ENCODE data around the gene VSIG10. TPM values are rescaled to one million over a fixed set of nuclear protein-coding genes. Genes with fewer than 3 reads are reported as not detected.

The VSIG10 gene
- polyA plus RNA-seq, 4 donors = 17.6 to 34.5 (median 27.5) TPM

GRCh38 chr12:118061011-118061872 is 42.6 kb downstream of the VSIG10 start, which contains the start of gene WSB2:
Gene WSB2 (minus strand): TSS chr12:118061179. CDS start chr12:118061048, 131 bp downstream.
- peak in 1 of 4 donors; percentile 44 for DNase-seq (ENCODE audit: low read depth in 4 of 4, low spot score in 2 of 4)

GRCh38 chr12:118060301-118061010 is 43.4 kb downstream of the VSIG10 start:
- peak in 1 of 4 donors; percentile 10 for DNase-seq (ENCODE audit: low read depth in 4 of 4, low spot score in 2 of 4)

GRCh38 chr12:118059341-118060191 is 44.2 kb downstream of the VSIG10 start:
- DNase-seq (ENCODE audit: low read depth in 4 of 4, low spot score in 2 of 4) = peak in 1 of 4 donors; percentile 23

- DNase-seq (ENCODE audit: low read depth in 4 of 4, low spot score in 2 of 4) = no peak
Measured at GRCh38 chr12:118058881-118059280, 44.9 kb downstream of the VSIG10 start.

- DNase-seq (ENCODE audit: low read depth in 4 of 4, low spot score in 2 of 4) = no peak
Measured at GRCh38 chr12:118058227-118058626, 45.6 kb downstream of the VSIG10 start.

- no peak for DNase-seq (ENCODE audit: low read depth in 4 of 4, low spot score in 2 of 4)
Measured at GRCh38 chr12:118055865-118056773, 47.7 kb downstream of the VSIG10 start.

- peak in 1 of 4 donors; percentile 27 for DNase-seq (ENCODE audit: low read depth in 4 of 4, low spot score in 2 of 4)
Measured at GRCh38 chr12:118055144-118055557, 48.7 kb downstream of the VSIG10 start.

- no peak for DNase-seq (ENCODE audit: low read depth in 4 of 4, low spot score in 2 of 4)
Measured at GRCh38 chr12:118053071-118053985, 50.5 kb downstream of the VSIG10 start.

GRCh38 chr12:118052324-118053070 is 51.3 kb downstream of the VSIG10 start:
- peak in 1 of 4 donors; percentile 17 for DNase-seq (ENCODE audit: low read depth in 4 of 4, low spot score in 2 of 4)

GRCh38 chr12:118050972-118051910 is 52.6 kb downstream of the VSIG10 start:
- no peak for DNase-seq (ENCODE audit: low read depth in 4 of 4, low spot score in 2 of 4)

GRCh38 chr12:118046430-118046829 is 57.4 kb downstream of the VSIG10 start:
- no peak for DNase-seq (ENCODE audit: low read depth in 4 of 4, low spot score in 2 of 4)

- DNase-seq (ENCODE audit: low read depth in 4 of 4, low spot score in 2 of 4) = no peak
Measured at GRCh38 chr12:118044577-118044976, 59.2 kb downstream of the VSIG10 start.

GRCh38 chr12:118044075-118044474 is 59.7 kb downstream of the VSIG10 start:
- no peak for DNase-seq (ENCODE audit: low read depth in 4 of 4, low spot score in 2 of 4)

- no peak for DNase-seq (ENCODE audit: low read depth in 4 of 4, low spot score in 2 of 4)
Measured at GRCh38 chr12:118042091-118042490, 61.7 kb downstream of the VSIG10 start.

- DNase-seq (ENCODE audit: low read depth in 4 of 4, low spot score in 2 of 4) = no peak
Measured at GRCh38 chr12:118038137-118038536, 65.7 kb downstream of the VSIG10 start.

GRCh38 chr12:118036672-118037411 is 67.0 kb downstream of the VSIG10 start:
- DNase-seq (ENCODE audit: low read depth in 4 of 4, low spot score in 2 of 4) = no peak

Data from left renal cortex interstitium (tissue), 4 donors.